Fibroblast of skin of back (primary cell): ENCODE measurements around the gene ZDBF2.
"Not testable (repeated sequence)": the region's sequence is repeated elsewhere in the genome, so short reads cannot be mapped to it uniquely, and the experiment has no call there.

Experiments used
- DNase-seq: peaks from one replicate; pipeline ENCODE4 v3.0.0-alpha.2; 2013

The ZDBF2 gene

GRCh38 chr2:206259376-206260187 is 14.9 kb upstream of the ZDBF2 start:
- DNase-seq = no peak

GRCh38 chr2:206260188-206261012 is 14.1 kb upstream of the ZDBF2 start:
- DNase-seq = peak; percentile 41

DNA sequence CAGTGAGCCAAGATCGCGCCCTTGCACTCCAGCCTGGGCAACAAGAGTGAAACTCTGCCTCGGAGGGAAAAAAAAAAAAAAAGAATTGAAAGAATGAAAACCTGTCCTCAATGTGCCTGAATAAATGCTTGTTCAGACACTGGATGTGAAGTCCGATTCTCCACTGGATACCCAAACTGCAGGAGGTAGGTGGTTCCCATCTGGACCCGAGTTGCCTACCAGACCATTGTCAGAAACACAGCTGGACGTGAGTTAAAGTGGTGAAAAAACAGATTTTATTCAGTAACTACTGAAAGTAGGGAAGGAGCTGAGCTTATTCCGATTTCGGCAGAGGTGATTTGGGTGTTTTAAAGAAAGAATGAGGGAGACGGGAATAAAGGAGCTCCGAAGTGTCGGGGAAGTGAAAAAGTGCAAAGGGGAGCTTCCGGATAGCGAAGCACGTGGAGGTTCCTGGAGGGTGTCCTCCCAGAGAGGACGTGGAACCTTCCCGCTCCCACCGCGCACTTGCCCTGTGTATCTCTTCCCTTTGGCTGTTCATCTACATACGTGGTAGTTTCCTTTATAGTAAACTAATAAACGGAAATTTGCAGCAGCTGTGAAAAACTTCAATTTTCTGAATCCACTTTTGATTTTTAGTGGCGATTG is 10.4 kb upstream of the ZDBF2 start:
- DNase-seq = no peak

DNA sequence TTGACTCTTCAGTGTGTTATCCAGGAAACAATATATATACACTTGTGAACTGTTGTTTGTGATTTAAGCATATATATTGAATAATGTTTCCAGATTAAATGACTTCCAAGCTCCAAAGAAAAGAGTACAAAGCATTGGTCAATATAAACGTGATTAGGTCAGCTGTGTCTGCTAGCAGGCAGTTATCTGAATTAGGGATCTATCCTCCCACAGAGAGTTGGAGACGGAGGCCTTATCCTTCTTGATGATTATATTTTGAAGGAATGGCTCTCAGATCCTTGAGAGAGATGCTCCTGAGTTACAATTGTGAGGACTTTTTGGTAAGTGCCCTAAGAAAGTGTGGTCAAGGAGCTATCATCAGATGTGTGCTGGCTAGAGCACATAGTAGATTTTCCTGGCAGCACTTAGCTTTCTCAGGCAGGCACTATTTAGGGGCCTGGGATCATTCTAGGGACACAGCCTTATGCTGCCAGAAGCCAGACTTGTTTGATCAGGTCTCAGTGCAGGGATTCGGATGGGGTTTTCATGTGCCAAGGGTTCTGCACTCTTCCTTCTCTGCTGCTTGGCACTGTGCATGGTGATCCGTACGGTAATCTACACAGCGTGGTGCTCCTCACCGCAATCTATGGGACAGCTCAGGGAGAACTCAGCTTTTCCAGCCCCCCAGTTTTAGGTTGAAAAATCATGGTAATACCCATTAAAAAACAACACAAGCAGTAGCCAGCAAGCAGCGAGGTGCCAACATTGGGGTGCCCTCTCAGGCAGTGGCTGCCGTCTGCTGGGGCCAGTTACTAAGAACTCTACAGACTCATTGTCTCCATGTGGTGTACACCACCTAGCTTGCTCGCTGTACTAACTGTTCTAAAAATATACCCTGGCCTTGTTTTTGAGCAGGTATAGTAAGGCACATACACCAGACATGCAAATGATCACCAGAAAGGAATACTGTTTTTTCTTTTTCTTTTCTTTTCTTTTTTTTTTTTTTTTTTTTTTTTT is 8.0 kb upstream of the ZDBF2 start:
- DNase-seq = no peak

- DNase-seq = no peak
Measured at GRCh38 chr2:206267567-206267966, 6.9 kb upstream of the ZDBF2 start.

DNA sequence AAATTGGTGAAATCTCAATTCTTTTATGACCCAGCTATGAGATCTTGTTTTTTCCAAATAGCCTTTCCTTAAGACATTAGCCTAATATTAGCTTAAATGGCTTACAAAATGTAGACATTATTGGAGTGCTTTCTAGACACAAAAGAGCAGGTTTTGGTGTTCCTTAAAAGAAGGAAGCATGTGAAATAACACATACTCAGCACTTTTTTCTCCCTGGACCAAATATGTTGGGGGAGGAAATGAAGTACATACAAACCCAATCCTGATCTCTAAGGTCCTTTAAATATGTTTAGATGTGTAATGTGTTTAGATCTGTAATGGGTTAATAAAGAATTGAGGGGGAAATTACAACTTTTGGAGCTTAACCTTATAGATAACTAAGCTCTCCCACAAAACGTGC is 3.4 kb upstream of the ZDBF2 start:
- no peak for DNase-seq

- DNase-seq = no peak
Measured at GRCh38 chr2:206273905-206274304, 558 bp upstream of the ZDBF2 start.

DNA sequence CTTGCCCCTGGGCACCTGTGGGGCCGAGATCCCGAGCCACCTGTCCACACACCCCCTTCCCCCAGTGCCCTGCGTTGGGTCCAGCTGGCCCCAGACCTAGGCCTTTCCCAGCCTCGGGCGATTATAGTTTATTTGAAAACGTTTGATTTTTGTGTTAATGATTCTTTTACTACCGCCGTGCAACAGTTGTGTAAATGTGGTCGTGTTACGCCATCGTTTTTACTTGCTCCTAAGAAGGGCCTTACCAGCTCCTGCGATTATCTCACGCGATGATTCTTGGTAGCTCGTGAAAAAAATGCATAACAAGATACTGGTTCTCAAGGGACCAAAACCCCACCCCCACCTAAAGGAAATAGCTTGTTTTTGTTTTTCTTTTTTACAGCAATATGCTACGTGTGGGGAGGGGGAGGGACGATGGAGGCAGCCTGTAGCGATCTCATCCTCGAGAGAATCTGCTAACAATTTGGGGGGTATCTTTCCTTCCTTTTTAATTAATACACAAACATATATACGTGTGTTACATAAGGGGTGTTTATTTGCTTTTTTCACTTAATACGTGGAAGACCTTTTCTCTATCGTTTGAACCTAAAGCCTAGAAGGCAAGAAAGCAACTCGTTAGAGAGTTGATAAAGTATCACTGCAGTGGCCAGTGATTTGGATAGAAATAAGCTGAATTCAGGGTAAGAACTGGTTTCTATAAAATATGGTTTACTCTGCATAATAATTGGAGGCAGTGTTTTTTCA is 1.0 kb downstream of the ZDBF2 start:
- DNase-seq = peak; percentile 36

GRCh38 chr2:206276169-206276942 is 1.9 kb downstream of the ZDBF2 start:
- no peak for DNase-seq

GRCh38 chr2:206277503-206277902 is 3.0 kb downstream of the ZDBF2 start:
- DNase-seq = no peak

DNA sequence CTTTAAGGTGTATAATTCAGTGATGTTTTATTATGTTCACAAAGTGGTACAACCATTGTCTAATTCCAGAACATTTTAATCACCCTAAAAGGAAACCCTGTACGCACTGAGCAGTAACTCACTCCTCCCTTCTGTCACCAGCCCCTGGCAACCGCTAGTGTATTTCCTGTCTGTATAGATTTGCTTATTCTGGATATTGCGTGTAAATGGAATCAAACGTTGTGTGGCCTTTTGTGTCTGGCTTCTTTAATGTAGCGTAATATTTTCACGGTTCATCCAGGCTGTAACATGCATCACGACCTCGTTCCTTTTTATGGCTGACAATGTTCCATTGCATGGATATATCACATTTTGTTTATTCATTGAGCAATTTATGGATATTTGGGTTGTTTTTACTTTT is 8.3 kb downstream of the ZDBF2 start:
- DNase-seq = no peak

DNA sequence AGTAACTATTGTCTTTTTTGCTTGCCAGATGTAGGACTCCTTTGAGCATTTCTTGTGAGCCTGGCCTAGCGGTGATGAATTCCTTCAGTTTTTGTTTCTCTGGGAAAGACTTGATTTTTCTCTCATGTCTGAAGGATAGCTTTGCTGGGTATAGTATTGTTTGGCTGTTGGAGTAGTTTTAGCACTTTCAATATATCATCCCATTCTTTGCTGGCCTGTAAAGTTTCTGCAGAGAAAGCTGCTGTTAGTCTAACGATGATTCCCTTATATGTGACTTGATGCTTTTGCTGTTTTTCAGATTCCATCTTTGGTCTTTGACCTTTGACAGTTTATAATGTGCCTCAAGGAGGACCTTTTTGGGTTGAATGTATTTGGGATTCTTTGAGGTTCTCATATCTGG is 12.7 kb downstream of the ZDBF2 start:
- no peak for DNase-seq

- no peak for DNase-seq
Measured at GRCh38 chr2:206289391-206289790, 14.9 kb downstream of the ZDBF2 start.

GRCh38 chr2:206296128-206296527 is 21.7 kb downstream of the ZDBF2 start:
- peak; percentile 74 for DNase-seq

DNA sequence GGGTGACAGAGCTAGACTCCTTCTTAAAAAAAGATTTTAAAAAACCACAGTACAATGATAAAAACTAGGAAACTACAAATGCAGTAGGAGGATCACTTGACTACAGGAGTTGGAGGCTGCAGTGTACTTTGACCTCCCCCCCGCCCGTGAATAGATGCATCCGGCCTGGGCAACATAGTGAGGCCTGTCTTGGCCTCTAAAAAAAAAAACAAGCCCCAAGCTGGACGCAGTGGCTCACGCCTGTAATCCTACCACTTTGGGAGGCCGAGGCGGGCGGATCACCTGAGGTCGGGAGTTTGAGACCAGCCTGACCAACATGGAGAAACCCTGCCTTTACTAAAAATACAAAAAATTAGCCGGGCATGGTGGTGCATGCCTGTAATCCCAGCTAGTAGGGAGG is 25.1 kb downstream of the ZDBF2 start:
- DNase-seq = not testable (repeated sequence)

GRCh38 chr2:206305523-206306245 is 31.2 kb downstream of the ZDBF2 start:
- DNase-seq = no peak

- no peak for DNase-seq
Measured at GRCh38 chr2:206311026-206311425, 36.6 kb downstream of the ZDBF2 start.

DNA sequence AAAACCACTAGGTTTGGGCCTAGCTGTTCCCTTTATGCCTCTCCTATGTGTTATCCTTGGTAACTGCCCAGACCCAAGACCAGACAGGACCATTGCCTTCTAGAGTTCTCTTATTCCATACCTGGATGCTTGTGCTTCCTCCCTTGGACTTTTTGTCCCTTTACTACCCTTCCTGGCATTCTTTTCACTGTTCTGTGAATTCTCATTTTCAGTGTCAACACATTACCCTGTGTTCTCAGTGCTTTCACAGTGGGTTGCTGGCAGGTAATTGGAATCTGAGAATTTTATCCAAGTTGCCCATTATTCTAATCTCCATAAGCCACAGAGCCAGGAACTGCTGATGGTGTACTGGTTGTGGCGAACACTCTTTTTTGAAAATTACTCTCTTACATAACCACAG is 41.7 kb downstream of the ZDBF2 start:
- DNase-seq = no peak

- no peak for DNase-seq
Measured at GRCh38 chr2:206323033-206323432, 48.6 kb downstream of the ZDBF2 start.

DNA sequence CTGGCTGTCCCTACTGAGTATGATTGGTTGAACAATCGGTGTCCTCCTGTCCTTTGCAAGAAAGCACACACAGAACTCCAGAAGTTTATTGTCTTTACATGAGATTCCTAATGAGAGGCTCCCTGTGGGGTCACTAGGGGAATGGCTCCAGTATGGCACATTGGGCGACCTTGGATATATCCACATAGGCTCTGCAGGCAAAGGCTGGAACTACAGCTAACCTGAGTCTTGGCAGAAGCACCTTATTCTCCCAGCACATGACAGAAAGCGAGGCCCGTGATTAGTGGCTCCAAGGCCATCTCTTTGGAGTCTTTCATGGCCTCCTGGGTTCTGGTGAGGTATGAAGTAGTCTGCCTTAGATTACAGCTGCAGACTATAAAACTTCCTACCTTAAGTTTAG is 49.0 kb downstream of the ZDBF2 start:
- DNase-seq = no peak
